IMR-90 (cell line): ENCODE data around the gene KRT77. TPM values are rescaled to one million over a fixed set of nuclear protein-coding genes. Genes with fewer than 3 reads are reported as not detected.

Experiments
- ATAC-seq: fragments of 200-7000 bp; cut with Tn5 transposase; 2 replicates; pipeline ENCODE4 v1.9.1; 2020; ENCODE audit warnings: low read depth, mild to moderate bottlenecking, moderate library complexity
- BruUV-seq: library from RNA; stranded (reverse); fragments of 400-500 nt; replicated peaks from 2 replicates; lab custom pipeline; 2021; lab: Mats Ljungman, UMichigan
- CTCF ChIA-PET: fragments of 300-600 bp; formaldehyde crosslinking; extraction: SDS; loops from one replicate; lab custom pipeline; 2021; ENCODE audit warnings: antibody characterized with exemption; lab: Yijun Ruan, JAX
- POLR2A ChIA-PET: fragments of 300-600 bp; sonication (Branson Sonifier 250); formaldehyde crosslinking; loops from one replicate; lab custom pipeline; 2022; ENCODE audit warnings: antibody characterized with exemption; ENCODE audit not compliant: unreplicated experiment; lab: Charles Lee
- DNase-seq: peaks from one replicate; pipeline ENCODE4 v3.0.0; 2013
- H2AFZ ChIP-seq: replicated peaks from 2 replicates; pipeline ENCODE3; 2013; ENCODE audit warnings: low read length, mild to moderate bottlenecking; ENCODE audit not compliant: poor library complexity
- H2AK5ac ChIP-seq: 2 replicates; pipeline ENCODE4 v1.6.1; 2013; ENCODE audit warnings: low read depth, low read length, inconsistent platforms
- H2AK9ac ChIP-seq: replicated peaks from 2 replicates; pipeline ENCODE3; 2013; ENCODE audit warnings: mild to moderate bottlenecking, low read depth, low read length, moderate library complexity; ENCODE audit not compliant: poor library complexity
- H2BK120ac ChIP-seq: 2 replicates; pipeline ENCODE4 v1.6.1; 2013; ENCODE audit warnings: low read depth, low read length, inconsistent platforms
- H2BK15ac ChIP-seq: 3 replicates; pipeline ENCODE4 v1.6.1; 2013; ENCODE audit warnings: low read depth, low read length, inconsistent platforms
- H2BK20ac ChIP-seq: 2 replicates; pipeline ENCODE4 v1.6.1; 2013; ENCODE audit warnings: low read depth, mild to moderate bottlenecking, inconsistent platforms, low read length, moderate library complexity
- H2BK5ac ChIP-seq: 2 replicates; pipeline ENCODE4 v1.6.1; 2013; ENCODE audit warnings: mild to moderate bottlenecking, low read depth, low read length, inconsistent platforms; ENCODE audit not compliant: poor library complexity, severe bottlenecking
- H3K14ac ChIP-seq: replicated peaks from 2 replicates; pipeline ENCODE4 v1.6.1; 2013; ENCODE audit warnings: low read depth, low read length, inconsistent platforms
- H3K18ac ChIP-seq: 2 replicates; pipeline ENCODE4 v1.6.1; 2013; ENCODE audit warnings: low read depth, low read length, control low read depth
- H3K23ac ChIP-seq: 2 replicates; pipeline ENCODE4 v1.6.1; 2013; ENCODE audit warnings: low read depth, low read length, inconsistent platforms
- H3K27ac ChIP-seq: 2 replicates; pipeline ENCODE4 v1.5.1; 2013; ENCODE audit warnings: mild to moderate bottlenecking, control low read depth, low read length; ENCODE audit not compliant: insufficient read depth
- H3K27me3 ChIP-seq: 2 replicates; pipeline ENCODE4 v1.6.1; 2013; ENCODE audit warnings: low read length; ENCODE audit not compliant: control insufficient read depth, insufficient read depth
- H3K36me3 ChIP-seq: 2 replicates; pipeline ENCODE4 v1.6.1; 2013; ENCODE audit warnings: low read length, mixed read lengths; ENCODE audit not compliant: control insufficient read depth, insufficient read depth
- H3K4ac ChIP-seq: 2 replicates; pipeline ENCODE4 v1.6.1; 2013; ENCODE audit warnings: low read depth, low read length, inconsistent platforms
- H3K4me1 ChIP-seq: 2 replicates; pipeline ENCODE4 v1.6.1; 2013; ENCODE audit warnings: low read length, mixed read lengths; ENCODE audit not compliant: control insufficient read depth, insufficient read depth
- H3K4me2 ChIP-seq: 2 replicates; pipeline ENCODE4 v1.6.1; 2013; ENCODE audit warnings: low read depth, mild to moderate bottlenecking, control low read depth, low read length, moderate library complexity
- H3K4me3 ChIP-seq: 2 replicates; pipeline ENCODE4 v1.5.1; 2013; ENCODE audit warnings: low read depth, mild to moderate bottlenecking, control low read depth, low read length, moderate library complexity; ENCODE audit not compliant: insufficient read depth
- H3K56ac ChIP-seq: 2 replicates; pipeline ENCODE4 v1.6.1; 2013; ENCODE audit warnings: low read length, inconsistent platforms; ENCODE audit not compliant: insufficient read depth; ENCODE audit errors: extremely low read depth
- H3K79me1 ChIP-seq, 2 experiments: 2 replicates each; pipeline ENCODE4 v1.6.1; 2013; ENCODE audit warnings: low read length in 2 of 2, inconsistent platforms in 1 of 2, low read depth in 1 of 2
- H3K9ac ChIP-seq: 2 replicates; pipeline ENCODE4 v1.6.1; 2013; ENCODE audit warnings: low read depth, low read length, control low read depth
- H3K9me1 ChIP-seq: 2 replicates; pipeline ENCODE4 v1.6.1; 2013; ENCODE audit warnings: low read length, inconsistent platforms; ENCODE audit not compliant: insufficient read depth
- H3K9me3 ChIP-seq: 2 replicates; pipeline ENCODE4 v1.6.1; 2013; ENCODE audit warnings: low read length; ENCODE audit not compliant: control insufficient read depth, insufficient read depth
- H4K20me1 ChIP-seq: 2 replicates; pipeline ENCODE4 v1.6.1; 2013; ENCODE audit warnings: low read length, inconsistent platforms; ENCODE audit not compliant: insufficient read depth
- H4K5ac ChIP-seq: 2 replicates; pipeline ENCODE4 v1.6.1; 2013; ENCODE audit warnings: mild to moderate bottlenecking, low read depth, low read length, control low read depth
- H4K8ac ChIP-seq, 2 experiments: 2 replicates each; pipeline ENCODE4 v1.6.1; 2013; ENCODE audit warnings: low read depth in 2 of 2, low read length in 2 of 2, control low read depth in 1 of 2, inconsistent platforms in 1 of 2
- H4K91ac ChIP-seq: 2 replicates; pipeline ENCODE4 v1.6.1; 2013; ENCODE audit warnings: low read depth, low read length, inconsistent platforms; ENCODE audit not compliant: insufficient read depth
- FOS ChIP-seq: fragments of 150-350 bp; IDR thresholded peaks from 2 replicates; pipeline ENCODE4 v1.6.1; 2016; ENCODE audit warnings: low read depth, low read length
- RFX5 ChIP-seq: IDR thresholded peaks from 2 replicates; pipeline ENCODE4 v1.8.0; 2012; ENCODE audit warnings: low read depth, mild to moderate bottlenecking, low read length, moderate library complexity
- WGBS, 2 experiments: methylation state at CpG; one replicate each; pipeline versions ENCODE4 v1.1.5 to v1.1.7; 2013; ENCODE audit warnings: missing lambda C conversion rate in 2 of 2; ENCODE audit not compliant: insufficient read length in 1 of 2; ENCODE audit errors: extremely low coverage in 2 of 2; 5-methylcytosine and 5-hydroxymethylcytosine counted together
- dilution Hi-C: fragments of 300-500 bp; cut with HindIII; formaldehyde crosslinking; loops from one replicate; pipeline ENCODE4 v1.14.3; 2018; ENCODE audit warnings: low sequenced_read_pairs; ENCODE audit not compliant: unreplicated experiment
- in situ Hi-C: fragments of 300-500 bp; cut with MboI; formaldehyde crosslinking; loops from 3 replicates; pipeline ENCODE4 v1.14.3; 2019; ENCODE audit warnings: low sequenced_read_pairs, inconsistent platforms, mixed read lengths
- intact Hi-C: fragments of 100-400 bp; cut with micrococcal nuclease; formaldehyde crosslinking; loops from 2 replicates; pipeline ENCODE4 v1.10.0; 2022
- polyA plus RNA-seq, 3 experiments: library from polyadenylated mRNA; depleted of rRNA; stranded (reverse); fragments of >200 nt; gene quantifications; 2 replicates each; pipeline ENCODE4 v1.2.3, GENCODE V29; 2012; ENCODE audit warnings: low replicate concordance in 1 of 3
- total RNA-seq: library from RNA; depleted of rRNA; stranded (reverse); fragments of >200 nt; gene quantifications from 2 replicates; pipeline ENCODE4 v1.2.3, GENCODE V29; 2012
- TF ChIP-seq, protein P1 (sequence below): conservative IDR thresholded peaks from 2 replicates; pipeline ENCODE4 v1.5.1; 2012; ENCODE audit warnings: mild to moderate bottlenecking, low read depth, low read length, improper control_type of control experiment

The KRT77 gene
- total and polyA plus RNA-seq, 2 of the 4 experiments (the other 2 are of a cell fraction), result not detected

DNA sequence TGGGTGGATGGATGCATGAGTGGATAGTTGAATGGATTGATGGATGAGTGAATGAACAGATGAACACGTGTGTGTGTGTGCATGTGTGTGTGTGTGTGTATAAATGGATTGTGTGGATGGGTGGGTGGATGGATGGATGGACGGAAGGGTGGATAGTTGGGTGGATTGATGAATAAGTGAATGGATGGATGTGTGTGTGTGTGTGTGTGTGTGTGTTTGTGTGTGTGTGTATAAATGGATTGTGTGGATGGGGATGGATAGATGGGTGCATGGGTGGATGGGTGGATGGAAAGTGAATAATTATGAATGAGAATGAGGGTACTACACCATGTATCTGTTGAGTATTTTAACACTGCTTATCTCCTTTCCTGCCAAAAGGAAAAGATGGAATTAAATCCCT lies 986 bp downstream of the KRT77 start:
- H2AK9ac ChIP-seq, result no peak overlapping the region
- H3K9me3 ChIP-seq, result no peaks in the 10 kb centered on the region
- H4K8ac ChIP-seq, result no peak overlapping the region
- H3K4ac ChIP-seq, result no peak overlapping the region
- H2BK120ac ChIP-seq, result no peak overlapping the region
- H2AFZ ChIP-seq, result no peak overlapping the region
- no peak overlapping the region for H2AK5ac ChIP-seq
- H4K20me1 ChIP-seq, result no peaks in the 10 kb centered on the region
- intact Hi-C loops, result no loop called here
- in situ Hi-C loops, result no loop called here
- no peaks in the 10 kb centered on the region for H3K79me1 ChIP-seq
- no peak overlapping the region for H3K18ac ChIP-seq
- no peak overlapping the region for H3K9ac ChIP-seq
- WGBS, 2 experiments, result 22 to 100% methylated on average over 1 of the region's 2 CpGs
- H3K27ac ChIP-seq, result no peak overlapping the region
- H3K4me2 ChIP-seq, result no peak overlapping the region
- H3K56ac ChIP-seq, result no peak overlapping the region
- H3K4me1 ChIP-seq, result no peaks in the 10 kb centered on the region
- H3K4me3 ChIP-seq, result no peak overlapping the region
- no peak overlapping the region for H3K23ac ChIP-seq
- peak overlapping the region; percentile 70 for H2BK5ac ChIP-seq
- no peak overlapping the region for H2BK15ac ChIP-seq
- ChIA-PET CTCF (no interaction called here), POLR2A (no interaction called here)
- no peak overlapping the region for H3K14ac ChIP-seq
- no peak overlapping the region for H4K91ac ChIP-seq
- no peaks in the 10 kb centered on the region for H3K36me3 ChIP-seq
- ATAC-seq (no peak), DNase-seq (no peak)
- TF ChIP-seq FOS, result no peak
- TF ChIP-seq, protein P1, sequence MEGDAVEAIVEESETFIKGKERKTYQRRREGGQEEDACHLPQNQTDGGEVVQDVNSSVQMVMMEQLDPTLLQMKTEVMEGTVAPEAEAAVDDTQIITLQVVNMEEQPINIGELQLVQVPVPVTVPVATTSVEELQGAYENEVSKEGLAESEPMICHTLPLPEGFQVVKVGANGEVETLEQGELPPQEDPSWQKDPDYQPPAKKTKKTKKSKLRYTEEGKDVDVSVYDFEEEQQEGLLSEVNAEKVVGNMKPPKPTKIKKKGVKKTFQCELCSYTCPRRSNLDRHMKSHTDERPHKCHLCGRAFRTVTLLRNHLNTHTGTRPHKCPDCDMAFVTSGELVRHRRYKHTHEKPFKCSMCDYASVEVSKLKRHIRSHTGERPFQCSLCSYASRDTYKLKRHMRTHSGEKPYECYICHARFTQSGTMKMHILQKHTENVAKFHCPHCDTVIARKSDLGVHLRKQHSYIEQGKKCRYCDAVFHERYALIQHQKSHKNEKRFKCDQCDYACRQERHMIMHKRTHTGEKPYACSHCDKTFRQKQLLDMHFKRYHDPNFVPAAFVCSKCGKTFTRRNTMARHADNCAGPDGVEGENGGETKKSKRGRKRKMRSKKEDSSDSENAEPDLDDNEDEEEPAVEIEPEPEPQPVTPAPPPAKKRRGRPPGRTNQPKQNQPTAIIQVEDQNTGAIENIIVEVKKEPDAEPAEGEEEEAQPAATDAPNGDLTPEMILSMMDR, result no peak
- no peak for TF ChIP-seq RFX5
- dilution Hi-C loops, result no loop called here
- no TSS peak for BruUV-seq
- no peaks in the 10 kb centered on the region; the same call in 1 of the 2 replicates for H3K9me1 ChIP-seq
- H4K5ac ChIP-seq, result no peak overlapping the region
- H3K27me3 ChIP-seq, result peaks cover 20% of the 10 kb centered on the region
- H2BK20ac ChIP-seq, result no peak overlapping the region
